ENCODE measurements around the gene OR5H1. TPM values are rescaled to one million over a fixed set of nuclear protein-coding genes. Genes with fewer than 3 reads are reported as not detected.

OR5H1 gene
- total RNA-seq, 4 donors from 2014 or later: not detected

DNA sequence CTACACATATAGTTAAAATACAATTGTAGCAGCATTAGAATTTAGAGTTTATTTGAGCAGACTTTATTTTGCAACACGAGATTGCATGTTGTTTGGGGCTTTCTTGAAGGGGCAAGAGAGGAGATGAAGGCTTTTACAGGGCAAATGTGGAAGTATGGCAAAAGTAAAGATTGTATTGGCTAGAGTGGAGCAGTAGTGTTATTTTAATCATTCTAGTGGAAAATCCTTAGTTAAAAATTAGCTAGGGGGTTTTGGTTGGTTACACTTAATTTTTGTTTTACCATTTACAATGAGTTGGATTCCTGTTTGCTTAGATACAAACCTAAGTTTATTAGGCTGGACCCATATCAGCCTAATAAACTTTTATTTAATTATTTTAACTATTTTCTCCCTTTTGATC is 40.5 kb downstream of the OR5H1 start:
- H3K27ac ChIP-seq: no peak overlapping the region
- no peak for DNase-seq (ENCODE audit: low spot score in 2 of 2)
- WGBS, 2 donors: 68 to 73% methylated on average over 1 of the region's 1 CpG
- no peaks in the 10 kb centered on the region for H3K36me3 ChIP-seq
- no peaks in the 10 kb centered on the region for H3K4me1 ChIP-seq
- no peak overlapping the region for H3K4me3 ChIP-seq
- no peaks in the 10 kb centered on the region for H3K9me3 ChIP-seq
- TF ChIP-seq, protein P1, sequence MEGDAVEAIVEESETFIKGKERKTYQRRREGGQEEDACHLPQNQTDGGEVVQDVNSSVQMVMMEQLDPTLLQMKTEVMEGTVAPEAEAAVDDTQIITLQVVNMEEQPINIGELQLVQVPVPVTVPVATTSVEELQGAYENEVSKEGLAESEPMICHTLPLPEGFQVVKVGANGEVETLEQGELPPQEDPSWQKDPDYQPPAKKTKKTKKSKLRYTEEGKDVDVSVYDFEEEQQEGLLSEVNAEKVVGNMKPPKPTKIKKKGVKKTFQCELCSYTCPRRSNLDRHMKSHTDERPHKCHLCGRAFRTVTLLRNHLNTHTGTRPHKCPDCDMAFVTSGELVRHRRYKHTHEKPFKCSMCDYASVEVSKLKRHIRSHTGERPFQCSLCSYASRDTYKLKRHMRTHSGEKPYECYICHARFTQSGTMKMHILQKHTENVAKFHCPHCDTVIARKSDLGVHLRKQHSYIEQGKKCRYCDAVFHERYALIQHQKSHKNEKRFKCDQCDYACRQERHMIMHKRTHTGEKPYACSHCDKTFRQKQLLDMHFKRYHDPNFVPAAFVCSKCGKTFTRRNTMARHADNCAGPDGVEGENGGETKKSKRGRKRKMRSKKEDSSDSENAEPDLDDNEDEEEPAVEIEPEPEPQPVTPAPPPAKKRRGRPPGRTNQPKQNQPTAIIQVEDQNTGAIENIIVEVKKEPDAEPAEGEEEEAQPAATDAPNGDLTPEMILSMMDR (IDR thresholded peaks at IDR 0.05): no peak
- no peak for TF ChIP-seq EP300 (IDR thresholded peaks at IDR 0.05)
- no peak for TF ChIP-seq POLR2A (IDR thresholded peaks at IDR 0.05)
- no peaks in the 10 kb centered on the region for H3K27me3 ChIP-seq

GRCh38 chr3:98172621-98173020 is 42.1 kb downstream of the OR5H1 start:
- no peak for DNase-seq (ENCODE audit: low spot score in 2 of 2)
- H3K9me3 ChIP-seq: no peaks in the 10 kb centered on the region
- no peak overlapping the region for H3K27ac ChIP-seq
- no peaks in the 10 kb centered on the region for H3K27me3 ChIP-seq
- no peaks in the 10 kb centered on the region for H3K36me3 ChIP-seq
- WGBS, 2 donors: 87 to 90% methylated on average over 7 of the region's 7 CpGs
- TF ChIP-seq EP300 (IDR thresholded peaks at IDR 0.05): no peak
- no peak for TF ChIP-seq POLR2A (IDR thresholded peaks at IDR 0.05)
- TF ChIP-seq, protein P1 (IDR thresholded peaks at IDR 0.05): no peak
- H3K4me3 ChIP-seq: no peak overlapping the region
- no peaks in the 10 kb centered on the region for H3K4me1 ChIP-seq

GRCh38 chr3:98180319-98180890 is 49.9 kb downstream of the OR5H1 start:
- no peaks in the 10 kb centered on the region for H3K9me3 ChIP-seq
- no peak for DNase-seq (ENCODE audit: low spot score in 2 of 2)
- H3K4me3 ChIP-seq: no peak overlapping the region
- no peaks in the 10 kb centered on the region for H3K36me3 ChIP-seq
- H3K27ac ChIP-seq: no peak overlapping the region
- no peaks in the 10 kb centered on the region for H3K4me1 ChIP-seq
- WGBS, 2 donors: 81 to 82% methylated on average over 3 of the region's 3 CpGs
- TF ChIP-seq EP300 (IDR thresholded peaks at IDR 0.05) (no peak), POLR2A (IDR thresholded peaks at IDR 0.05) (no peak)
- TF ChIP-seq, protein P1 (IDR thresholded peaks at IDR 0.05): no peak
- H3K27me3 ChIP-seq: no peaks in the 10 kb centered on the region

DNA sequence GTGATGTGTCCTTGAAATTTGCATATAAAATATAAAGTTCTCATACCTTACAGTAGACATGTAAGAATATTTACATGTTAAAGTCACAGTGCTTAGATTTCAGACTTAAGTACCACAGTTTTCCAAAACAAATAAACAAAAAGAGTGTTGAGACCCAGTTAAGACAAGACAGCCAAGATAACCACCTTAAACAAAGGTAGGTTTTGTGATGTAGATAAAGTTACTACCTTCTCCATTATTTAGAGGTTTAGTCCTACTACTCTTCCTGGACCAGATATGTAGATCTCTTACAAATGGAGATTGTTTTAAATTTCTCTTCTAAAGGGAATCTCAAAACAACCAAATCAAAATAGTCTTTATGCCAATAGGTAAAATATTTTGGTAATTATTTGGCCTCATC is 51.7 kb downstream of the OR5H1 start:
- Histone ChIP-seq H3K27ac (no peak overlapping the region), H3K4me1 (no peaks in the 10 kb centered on the region), H3K4me3 (no peak overlapping the region), H3K36me3 (no peaks in the 10 kb centered on the region), H3K27me3 (no peaks in the 10 kb centered on the region), H3K9me3 (no peaks in the 10 kb centered on the region)
- no peak for DNase-seq (ENCODE audit: low spot score in 2 of 2)
- TF ChIP-seq EP300 (IDR thresholded peaks at IDR 0.05) (no peak), POLR2A (IDR thresholded peaks at IDR 0.05) (no peak)
- TF ChIP-seq, protein P1 (IDR thresholded peaks at IDR 0.05): no peak

- H3K4me3 ChIP-seq: no peak overlapping the region
- no peaks in the 10 kb centered on the region for H3K36me3 ChIP-seq
- no peak for DNase-seq (ENCODE audit: low spot score in 2 of 2)
- no peaks in the 10 kb centered on the region for H3K9me3 ChIP-seq
- no peaks in the 10 kb centered on the region for H3K27me3 ChIP-seq
- no peaks in the 10 kb centered on the region for H3K4me1 ChIP-seq
- no peak overlapping the region for H3K27ac ChIP-seq
- TF ChIP-seq POLR2A (IDR thresholded peaks at IDR 0.05) (no peak), EP300 (IDR thresholded peaks at IDR 0.05) (no peak)
- TF ChIP-seq, protein P1 (IDR thresholded peaks at IDR 0.05): no peak
Observed at GRCh38 chr3:98185180-98185579, 54.7 kb downstream of the OR5H1 start.

Other genes starting within 250 kb of the OR5H1 start
- 10 to 100 TPM; 24.9 to 27.0 (median 26.8) TPM for gene RIOX2, start 158.3 kb upstream of the OR5H1 start, total RNA-seq
- not detected for gene GABRR3, start 95.4 kb upstream of the OR5H1 start, total RNA-seq
- gene OR5AC2, start 43.5 kb upstream of the OR5H1 start, total RNA-seq: not detected
- not detected for gene OR5H14, start 16.8 kb downstream of the OR5H1 start, total RNA-seq
- gene OR5H15, start 36.0 kb downstream of the OR5H1 start, total RNA-seq: not detected
- gene OR5H6, start 133.5 kb downstream of the OR5H1 start, total RNA-seq: not detected
- gene OR5H2, start 151.8 kb downstream of the OR5H1 start, total RNA-seq: not detected
- gene OR5K4, start 223.1 kb downstream of the OR5H1 start, total RNA-seq: not detected

Data from tibial nerve (tissue), 4 donors.